HepG2 (cell line): ENCODE results near the gene ITIH6. TPM values are rescaled to one million over a fixed set of nuclear protein-coding genes. Genes with fewer than 3 reads are reported as not detected.

Source experiments
- FOXK1 ChIP-seq: sonication (generic); formaldehyde crosslinking; IDR thresholded peaks from 2 replicates; pipeline ENCODE4 v1.4.0; 2020; ENCODE audit warnings: low read depth, missing genetic modification reagents, borderline replicate concordance
- JARID2 ChIP-seq: sonication (generic); formaldehyde crosslinking; IDR thresholded peaks from 2 replicates; pipeline ENCODE4 v1.8.1; 2023; ENCODE audit warnings: missing genetic modification reagents, inconsistent platforms; ENCODE audit not compliant: insufficient replicate concordance
- MAZ ChIP-seq, 2 experiments: sonication (generic) in 1 of 2; formaldehyde crosslinking in 1 of 2; IDR thresholded peaks; 2 replicates each; pipeline versions ENCODE4 v1.5.0 to v1.6.1; 2012 to 2020; ENCODE audit warnings: low read depth in 2 of 2, mild to moderate bottlenecking in 2 of 2, borderline replicate concordance in 1 of 2, improper control_type of control experiment in 1 of 2, low read length in 1 of 2, missing genetic modification reagents in 1 of 2, moderate library complexity in 1 of 2
- RXRA ChIP-seq: sonication (generic); formaldehyde crosslinking; IDR thresholded peaks from 2 replicates; pipeline ENCODE4 v1.5.1; 2020; ENCODE audit warnings: missing genetic modification reagents
- SOX6 ChIP-seq, 2 experiments: fragments of 450-650 bp in 1 of 2; sonication (generic) in 1 of 2; formaldehyde crosslinking in 1 of 2; IDR thresholded peaks; 2 replicates each; pipeline versions ENCODE4 v1.4.0 to v1.6.1; 2017 to 2020; ENCODE audit warnings: antibody characterized with exemption in 1 of 2, mild to moderate bottlenecking in 1 of 2, missing genetic modification reagents in 1 of 2
- ZFP90 ChIP-seq: sonication (generic); formaldehyde crosslinking; IDR thresholded peaks from 2 replicates; pipeline ENCODE4 v1.8.0; 2022; ENCODE audit warnings: missing genetic modification reagents, mild to moderate bottlenecking, inconsistent platforms, borderline replicate concordance
- ZNF616 ChIP-seq: sonication (generic); formaldehyde crosslinking; IDR thresholded peaks from 2 replicates; pipeline ENCODE4 v1.5.0; 2020; ENCODE audit warnings: low read depth, mild to moderate bottlenecking, missing genetic modification reagents
- polyA plus RNA-seq, 8 experiments: library from polyadenylated mRNA; depleted of rRNA in 3 of 8; stranded (reverse) in 7 of 8; unstranded in 1 of 8; fragments of >200 nt; fragmentation: Illumina TruSeq in 4 of 8; extraction: Trizol in 4 of 8; gene quantifications; 2 replicates each; pipeline versions ENCODE4 v1.2.1 to v1.2.3, GENCODE V29; 2011 to 2016; ENCODE audit warnings: low read depth in 4 of 8, missing spikeins in 1 of 8, mixed read lengths in 1 of 8; ENCODE audit not compliant: insufficient read depth in 1 of 8
- total RNA-seq, 5 experiments: library from RNA; depleted of rRNA; stranded (reverse); fragments of >200 nt; fragmentation: Illumina TruSeq; extraction: Trizol; gene quantifications; 2 replicates each; pipeline ENCODE4 v1.2.3, GENCODE V29; 2016; ENCODE audit warnings: low read depth in 1 of 5
- TF ChIP-seq, protein P1 (sequence below): sonication (generic); formaldehyde crosslinking; conservative IDR thresholded peaks from 2 replicates; pipeline ENCODE4 v1.4.0; 2020; ENCODE audit warnings: mild to moderate bottlenecking, missing genetic modification reagents, moderate library complexity
- TF ChIP-seq, protein P2 (sequence below): sonication (generic); formaldehyde crosslinking; IDR thresholded peaks from 2 replicates; pipeline ENCODE4 v1.4.0; 2020; ENCODE audit warnings: missing genetic modification reagents, borderline replicate concordance
- TF ChIP-seq, protein P3 (sequence below): sonication (generic); formaldehyde crosslinking; IDR thresholded peaks from 2 replicates; pipeline ENCODE4 v1.4.0; 2020; ENCODE audit warnings: missing genetic modification reagents
- TF ChIP-seq, protein P4 (sequence below): sonication (generic); formaldehyde crosslinking; IDR thresholded peaks from 2 replicates; pipeline ENCODE4 v1.8.0; 2022; ENCODE audit warnings: missing genetic modification reagents, mild to moderate bottlenecking, moderate library complexity, borderline replicate concordance
- TF ChIP-seq, protein P5 (sequence below): sonication (generic); formaldehyde crosslinking; IDR thresholded peaks from 2 replicates; pipeline ENCODE4 v1.8.1; 2022; ENCODE audit warnings: low read depth, mild to moderate bottlenecking, missing genetic modification reagents

The ITIH6 gene
- total and polyA plus RNA-seq, 2 of the 13 experiments (the other 11 are each of a cell fraction or from before 2014, with no cell fraction given) = not detected

DNA sequence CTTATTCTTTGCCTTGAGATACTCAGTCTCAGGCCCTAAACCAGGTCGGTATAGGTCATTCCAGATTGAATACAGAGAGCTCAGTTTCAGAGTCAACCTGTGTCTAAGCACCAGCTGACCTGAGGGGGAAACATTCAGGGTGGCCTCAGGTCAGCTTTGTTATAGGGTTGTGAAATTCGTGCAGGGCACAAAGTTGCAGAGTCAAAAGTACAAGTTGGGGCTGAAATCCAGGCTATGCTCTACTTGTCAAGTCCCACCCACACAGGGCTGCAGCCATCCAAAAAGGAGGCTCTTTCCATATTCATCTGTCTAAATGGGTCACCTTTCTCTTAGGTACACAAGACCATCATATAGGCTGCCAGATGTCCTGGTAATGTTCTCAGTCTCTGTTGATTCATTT, 89.7 kb downstream of the ITIH6 start (continued):
- TF ChIP-seq, protein P1, sequence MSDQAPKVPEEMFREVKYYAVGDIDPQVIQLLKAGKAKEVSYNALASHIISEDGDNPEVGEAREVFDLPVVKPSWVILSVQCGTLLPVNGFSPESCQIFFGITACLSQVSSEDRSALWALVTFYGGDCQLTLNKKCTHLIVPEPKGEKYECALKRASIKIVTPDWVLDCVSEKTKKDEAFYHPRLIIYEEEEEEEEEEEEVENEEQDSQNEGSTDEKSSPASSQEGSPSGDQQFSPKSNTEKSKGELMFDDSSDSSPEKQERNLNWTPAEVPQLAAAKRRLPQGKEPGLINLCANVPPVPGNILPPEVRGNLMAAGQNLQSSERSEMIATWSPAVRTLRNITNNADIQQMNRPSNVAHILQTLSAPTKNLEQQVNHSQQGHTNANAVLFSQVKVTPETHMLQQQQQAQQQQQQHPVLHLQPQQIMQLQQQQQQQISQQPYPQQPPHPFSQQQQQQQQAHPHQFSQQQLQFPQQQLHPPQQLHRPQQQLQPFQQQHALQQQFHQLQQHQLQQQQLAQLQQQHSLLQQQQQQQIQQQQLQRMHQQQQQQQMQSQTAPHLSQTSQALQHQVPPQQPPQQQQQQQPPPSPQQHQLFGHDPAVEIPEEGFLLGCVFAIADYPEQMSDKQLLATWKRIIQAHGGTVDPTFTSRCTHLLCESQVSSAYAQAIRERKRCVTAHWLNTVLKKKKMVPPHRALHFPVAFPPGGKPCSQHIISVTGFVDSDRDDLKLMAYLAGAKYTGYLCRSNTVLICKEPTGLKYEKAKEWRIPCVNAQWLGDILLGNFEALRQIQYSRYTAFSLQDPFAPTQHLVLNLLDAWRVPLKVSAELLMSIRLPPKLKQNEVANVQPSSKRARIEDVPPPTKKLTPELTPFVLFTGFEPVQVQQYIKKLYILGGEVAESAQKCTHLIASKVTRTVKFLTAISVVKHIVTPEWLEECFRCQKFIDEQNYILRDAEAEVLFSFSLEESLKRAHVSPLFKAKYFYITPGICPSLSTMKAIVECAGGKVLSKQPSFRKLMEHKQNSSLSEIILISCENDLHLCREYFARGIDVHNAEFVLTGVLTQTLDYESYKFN = 0 out of 2 replicates have a peak, but pooled peaks have one; percentile 17
- TF ChIP-seq, protein P2, sequence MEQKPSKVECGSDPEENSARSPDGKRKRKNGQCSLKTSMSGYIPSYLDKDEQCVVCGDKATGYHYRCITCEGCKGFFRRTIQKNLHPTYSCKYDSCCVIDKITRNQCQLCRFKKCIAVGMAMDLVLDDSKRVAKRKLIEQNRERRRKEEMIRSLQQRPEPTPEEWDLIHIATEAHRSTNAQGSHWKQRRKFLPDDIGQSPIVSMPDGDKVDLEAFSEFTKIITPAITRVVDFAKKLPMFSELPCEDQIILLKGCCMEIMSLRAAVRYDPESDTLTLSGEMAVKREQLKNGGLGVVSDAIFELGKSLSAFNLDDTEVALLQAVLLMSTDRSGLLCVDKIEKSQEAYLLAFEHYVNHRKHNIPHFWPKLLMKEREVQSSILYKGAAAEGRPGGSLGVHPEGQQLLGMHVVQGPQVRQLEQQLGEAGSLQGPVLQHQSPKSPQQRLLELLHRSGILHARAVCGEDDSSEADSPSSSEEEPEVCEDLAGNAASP = peak; percentile 75; the same call in 1 of the 2 replicates
- TF ChIP-seq SOX6 (IDR thresholded peaks at IDR 0.05) (no peak), SOX6 (CRISPR knock-in tag; IDR thresholded peaks at IDR 0.05) (0 out of 2 replicates have a peak, but pooled peaks have one; percentile 32), JARID2 (CRISPR knock-in tag) (no peak), FOXK1 (CRISPR knock-in tag) (no peak), ZFP90 (CRISPR knock-in tag) (no peak), ZNF616 (CRISPR knock-in tag) (no peak), RXRA (CRISPR knock-in tag) (peak; percentile 23; the same call in 1 of the 2 replicates), MAZ (IDR thresholded peaks at IDR 0.05; ENCODE audit: borderline replicate concordance, low read depth, low read length) (no peak), MAZ (CRISPR knock-in tag; IDR thresholded peaks at IDR 0.05; ENCODE audit: low read depth) (no peak)
- TF ChIP-seq, protein P3, sequence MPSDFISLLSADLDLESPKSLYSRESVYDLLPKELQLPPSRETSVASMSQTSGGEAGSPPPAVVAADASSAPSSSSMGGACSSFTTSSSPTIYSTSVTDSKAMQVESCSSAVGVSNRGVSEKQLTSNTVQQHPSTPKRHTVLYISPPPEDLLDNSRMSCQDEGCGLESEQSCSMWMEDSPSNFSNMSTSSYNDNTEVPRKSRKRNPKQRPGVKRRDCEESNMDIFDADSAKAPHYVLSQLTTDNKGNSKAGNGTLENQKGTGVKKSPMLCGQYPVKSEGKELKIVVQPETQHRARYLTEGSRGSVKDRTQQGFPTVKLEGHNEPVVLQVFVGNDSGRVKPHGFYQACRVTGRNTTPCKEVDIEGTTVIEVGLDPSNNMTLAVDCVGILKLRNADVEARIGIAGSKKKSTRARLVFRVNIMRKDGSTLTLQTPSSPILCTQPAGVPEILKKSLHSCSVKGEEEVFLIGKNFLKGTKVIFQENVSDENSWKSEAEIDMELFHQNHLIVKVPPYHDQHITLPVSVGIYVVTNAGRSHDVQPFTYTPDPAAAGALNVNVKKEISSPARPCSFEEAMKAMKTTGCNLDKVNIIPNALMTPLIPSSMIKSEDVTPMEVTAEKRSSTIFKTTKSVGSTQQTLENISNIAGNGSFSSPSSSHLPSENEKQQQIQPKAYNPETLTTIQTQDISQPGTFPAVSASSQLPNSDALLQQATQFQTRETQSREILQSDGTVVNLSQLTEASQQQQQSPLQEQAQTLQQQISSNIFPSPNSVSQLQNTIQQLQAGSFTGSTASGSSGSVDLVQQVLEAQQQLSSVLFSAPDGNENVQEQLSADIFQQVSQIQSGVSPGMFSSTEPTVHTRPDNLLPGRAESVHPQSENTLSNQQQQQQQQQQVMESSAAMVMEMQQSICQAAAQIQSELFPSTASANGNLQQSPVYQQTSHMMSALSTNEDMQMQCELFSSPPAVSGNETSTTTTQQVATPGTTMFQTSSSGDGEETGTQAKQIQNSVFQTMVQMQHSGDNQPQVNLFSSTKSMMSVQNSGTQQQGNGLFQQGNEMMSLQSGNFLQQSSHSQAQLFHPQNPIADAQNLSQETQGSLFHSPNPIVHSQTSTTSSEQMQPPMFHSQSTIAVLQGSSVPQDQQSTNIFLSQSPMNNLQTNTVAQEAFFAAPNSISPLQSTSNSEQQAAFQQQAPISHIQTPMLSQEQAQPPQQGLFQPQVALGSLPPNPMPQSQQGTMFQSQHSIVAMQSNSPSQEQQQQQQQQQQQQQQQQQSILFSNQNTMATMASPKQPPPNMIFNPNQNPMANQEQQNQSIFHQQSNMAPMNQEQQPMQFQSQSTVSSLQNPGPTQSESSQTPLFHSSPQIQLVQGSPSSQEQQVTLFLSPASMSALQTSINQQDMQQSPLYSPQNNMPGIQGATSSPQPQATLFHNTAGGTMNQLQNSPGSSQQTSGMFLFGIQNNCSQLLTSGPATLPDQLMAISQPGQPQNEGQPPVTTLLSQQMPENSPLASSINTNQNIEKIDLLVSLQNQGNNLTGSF (CRISPR knock-in tag) = no peak
- TF ChIP-seq, protein P4, sequence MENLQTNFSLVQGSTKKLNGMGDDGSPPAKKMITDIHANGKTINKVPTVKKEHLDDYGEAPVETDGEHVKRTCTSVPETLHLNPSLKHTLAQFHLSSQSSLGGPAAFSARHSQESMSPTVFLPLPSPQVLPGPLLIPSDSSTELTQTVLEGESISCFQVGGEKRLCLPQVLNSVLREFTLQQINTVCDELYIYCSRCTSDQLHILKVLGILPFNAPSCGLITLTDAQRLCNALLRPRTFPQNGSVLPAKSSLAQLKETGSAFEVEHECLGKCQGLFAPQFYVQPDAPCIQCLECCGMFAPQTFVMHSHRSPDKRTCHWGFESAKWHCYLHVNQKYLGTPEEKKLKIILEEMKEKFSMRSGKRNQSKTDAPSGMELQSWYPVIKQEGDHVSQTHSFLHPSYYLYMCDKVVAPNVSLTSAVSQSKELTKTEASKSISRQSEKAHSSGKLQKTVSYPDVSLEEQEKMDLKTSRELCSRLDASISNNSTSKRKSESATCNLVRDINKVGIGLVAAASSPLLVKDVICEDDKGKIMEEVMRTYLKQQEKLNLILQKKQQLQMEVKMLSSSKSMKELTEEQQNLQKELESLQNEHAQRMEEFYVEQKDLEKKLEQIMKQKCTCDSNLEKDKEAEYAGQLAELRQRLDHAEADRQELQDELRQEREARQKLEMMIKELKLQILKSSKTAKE = no peak
- TF ChIP-seq, protein P5, sequence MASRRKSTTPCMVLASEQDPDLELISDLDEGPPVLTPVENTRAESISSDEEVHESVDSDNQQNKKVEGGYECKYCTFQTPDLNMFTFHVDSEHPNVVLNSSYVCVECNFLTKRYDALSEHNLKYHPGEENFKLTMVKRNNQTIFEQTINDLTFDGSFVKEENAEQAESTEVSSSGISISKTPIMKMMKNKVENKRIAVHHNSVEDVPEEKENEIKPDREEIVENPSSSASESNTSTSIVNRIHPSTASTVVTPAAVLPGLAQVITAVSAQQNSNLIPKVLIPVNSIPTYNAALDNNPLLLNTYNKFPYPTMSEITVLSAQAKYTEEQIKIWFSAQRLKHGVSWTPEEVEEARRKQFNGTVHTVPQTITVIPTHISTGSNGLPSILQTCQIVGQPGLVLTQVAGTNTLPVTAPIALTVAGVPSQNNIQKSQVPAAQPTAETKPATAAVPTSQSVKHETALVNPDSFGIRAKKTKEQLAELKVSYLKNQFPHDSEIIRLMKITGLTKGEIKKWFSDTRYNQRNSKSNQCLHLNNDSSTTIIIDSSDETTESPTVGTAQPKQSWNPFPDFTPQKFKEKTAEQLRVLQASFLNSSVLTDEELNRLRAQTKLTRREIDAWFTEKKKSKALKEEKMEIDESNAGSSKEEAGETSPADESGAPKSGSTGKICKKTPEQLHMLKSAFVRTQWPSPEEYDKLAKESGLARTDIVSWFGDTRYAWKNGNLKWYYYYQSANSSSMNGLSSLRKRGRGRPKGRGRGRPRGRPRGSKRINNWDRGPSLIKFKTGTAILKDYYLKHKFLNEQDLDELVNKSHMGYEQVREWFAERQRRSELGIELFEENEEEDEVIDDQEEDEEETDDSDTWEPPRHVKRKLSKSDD = no peak
